Sigmoid colon (tissue), 4 donors: Measurements from ENCODE around the gene TBCCD1.

ENCODE experiments used
- EP300 ChIP-seq, 4 donors: sonication (generic); formaldehyde crosslinking; IDR thresholded peaks; one replicate each; pipeline ENCODE4 v1.6.1; 2017; ENCODE audit warnings: antibody characterized with exemption in 4 of 4
- POLR2A ChIP-seq, 2 donors: fragments of 450-650 bp; IDR thresholded peaks; one replicate each; pipeline ENCODE4 v1.6.1; 2016; ENCODE audit warnings: antibody characterized with exemption in 2 of 2, mild to moderate bottlenecking in 2 of 2, moderate library complexity in 2 of 2
- POLR2AphosphoS5 ChIP-seq, 4 donors: sonication (generic); formaldehyde crosslinking; IDR thresholded peaks; one replicate each; pipeline ENCODE4 v1.6.1; 2017; ENCODE audit warnings: antibody characterized with exemption in 4 of 4
- TF ChIP-seq, protein P1 (sequence below), 4 experiments: fragments of 450-650 bp in 3 of 4; fragments of 200-600 bp in 1 of 4; IDR thresholded peaks; one replicate each; pipeline ENCODE4 v1.5.1; 2016 to 2019; ENCODE audit warnings: antibody characterized with exemption in 4 of 4, mild to moderate bottlenecking in 3 of 4, moderate library complexity in 2 of 4

DNA sequence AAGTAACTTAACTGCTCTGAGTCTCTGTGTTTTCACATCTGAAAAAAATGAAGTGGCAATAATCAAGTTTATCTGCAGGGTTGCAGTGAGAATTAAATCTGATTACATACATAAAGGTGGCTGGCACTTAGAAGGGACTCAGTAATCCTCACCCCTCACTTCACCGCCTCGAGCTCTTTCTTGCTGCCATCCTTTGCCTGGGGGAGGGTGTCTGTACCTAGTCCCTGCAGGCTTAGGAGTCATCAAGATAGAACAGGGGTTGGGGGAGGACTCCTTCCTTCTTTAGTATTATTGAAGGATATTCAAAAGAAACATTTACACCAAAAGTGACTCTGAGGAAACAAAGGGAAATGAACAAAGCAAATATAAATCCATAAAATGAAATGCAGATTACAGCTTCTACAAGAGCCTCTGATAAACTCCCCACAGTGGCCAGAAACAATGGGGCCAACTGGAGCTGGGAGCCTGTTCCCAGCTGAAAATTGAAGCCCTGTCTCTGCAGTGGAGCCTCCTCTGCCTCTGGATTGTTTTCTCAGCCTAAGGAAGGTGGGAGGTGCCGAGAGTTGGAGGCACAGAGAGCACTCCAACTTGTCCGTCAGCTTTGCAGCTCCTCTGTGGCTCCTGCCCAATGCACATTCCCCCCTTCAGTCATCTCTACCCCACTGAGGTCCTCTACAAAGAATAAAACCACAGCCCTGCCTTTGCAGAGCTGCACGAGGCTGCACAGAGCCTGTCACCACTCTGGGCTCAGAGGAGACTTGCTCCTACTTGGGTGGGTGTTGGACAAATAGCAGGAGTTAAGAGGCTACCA lies 64.8 kb downstream of the TBCCD1 start:
- TF ChIP-seq, protein P1, sequence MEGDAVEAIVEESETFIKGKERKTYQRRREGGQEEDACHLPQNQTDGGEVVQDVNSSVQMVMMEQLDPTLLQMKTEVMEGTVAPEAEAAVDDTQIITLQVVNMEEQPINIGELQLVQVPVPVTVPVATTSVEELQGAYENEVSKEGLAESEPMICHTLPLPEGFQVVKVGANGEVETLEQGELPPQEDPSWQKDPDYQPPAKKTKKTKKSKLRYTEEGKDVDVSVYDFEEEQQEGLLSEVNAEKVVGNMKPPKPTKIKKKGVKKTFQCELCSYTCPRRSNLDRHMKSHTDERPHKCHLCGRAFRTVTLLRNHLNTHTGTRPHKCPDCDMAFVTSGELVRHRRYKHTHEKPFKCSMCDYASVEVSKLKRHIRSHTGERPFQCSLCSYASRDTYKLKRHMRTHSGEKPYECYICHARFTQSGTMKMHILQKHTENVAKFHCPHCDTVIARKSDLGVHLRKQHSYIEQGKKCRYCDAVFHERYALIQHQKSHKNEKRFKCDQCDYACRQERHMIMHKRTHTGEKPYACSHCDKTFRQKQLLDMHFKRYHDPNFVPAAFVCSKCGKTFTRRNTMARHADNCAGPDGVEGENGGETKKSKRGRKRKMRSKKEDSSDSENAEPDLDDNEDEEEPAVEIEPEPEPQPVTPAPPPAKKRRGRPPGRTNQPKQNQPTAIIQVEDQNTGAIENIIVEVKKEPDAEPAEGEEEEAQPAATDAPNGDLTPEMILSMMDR (IDR thresholded peaks at IDR 0.05): no peak
- TF ChIP-seq POLR2A (IDR thresholded peaks at IDR 0.05): no peak
- TF ChIP-seq POLR2AphosphoS5 (IDR thresholded peaks at IDR 0.05): no peak
- no peak for TF ChIP-seq EP300 (IDR thresholded peaks at IDR 0.05)
